Upper lobe of left lung (tissue), 4 donors: ENCODE results near the gene AMIGO3.
"Not testable (repeated sequence)": the region's sequence is repeated elsewhere in the genome, so short reads cannot be mapped to it uniquely, and the experiment has no call there.

ENCODE experiments used
- EP300 ChIP-seq, 4 donors: sonication (generic); formaldehyde crosslinking; IDR thresholded peaks; one replicate each; pipeline ENCODE4 v1.5.1; 2017; ENCODE audit warnings: antibody characterized with exemption in 4 of 4, control low read depth in 2 of 4
- POLR2A ChIP-seq, 4 donors: fragments of 450-650 bp; IDR thresholded peaks; one replicate each; pipeline ENCODE4 v1.5.1; 2016 to 2017; ENCODE audit warnings: antibody characterized with exemption in 4 of 4, mild to moderate bottlenecking in 2 of 4
- POLR2AphosphoS5 ChIP-seq, 2 donors: sonication (generic); formaldehyde crosslinking; IDR thresholded peaks; one replicate each; pipeline ENCODE4 v1.5.1; 2017; ENCODE audit warnings: antibody characterized with exemption in 2 of 2
- TF ChIP-seq, protein P1 (sequence below), 6 experiments: fragments of 450-650 bp in 4 of 6; fragments of 200-600 bp in 2 of 6; sonication (generic) in 2 of 6; IDR thresholded peaks; one replicate each; pipeline ENCODE4 v1.5.1; 2016 to 2019; ENCODE audit warnings: antibody characterized with exemption in 6 of 6

DNA sequence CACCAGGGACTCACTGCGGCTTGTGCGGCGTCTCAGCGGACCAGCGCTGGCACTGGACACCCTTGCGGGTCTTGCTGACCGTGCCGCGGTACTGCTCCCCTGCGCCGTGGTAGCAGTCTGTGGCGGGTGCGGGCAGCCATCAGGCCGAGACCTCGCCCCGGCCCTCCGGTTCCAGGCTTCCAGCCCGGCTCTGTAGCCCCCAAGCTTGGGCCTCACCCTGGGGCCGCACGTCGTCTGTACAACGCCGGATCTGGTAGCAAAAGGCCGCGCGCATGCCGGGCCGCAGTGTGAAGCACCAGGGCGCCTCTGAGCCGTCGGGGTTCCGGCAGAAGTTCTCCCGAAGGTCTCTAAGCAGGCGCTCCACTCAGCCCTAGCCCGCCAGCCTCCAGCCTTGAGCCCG, 33.6 kb downstream of the AMIGO3 start:
- not testable (repeated sequence) for TF ChIP-seq POLR2A, EP300, POLR2AphosphoS5 (IDR thresholded peaks at IDR 0.05)
- TF ChIP-seq, protein P1, sequence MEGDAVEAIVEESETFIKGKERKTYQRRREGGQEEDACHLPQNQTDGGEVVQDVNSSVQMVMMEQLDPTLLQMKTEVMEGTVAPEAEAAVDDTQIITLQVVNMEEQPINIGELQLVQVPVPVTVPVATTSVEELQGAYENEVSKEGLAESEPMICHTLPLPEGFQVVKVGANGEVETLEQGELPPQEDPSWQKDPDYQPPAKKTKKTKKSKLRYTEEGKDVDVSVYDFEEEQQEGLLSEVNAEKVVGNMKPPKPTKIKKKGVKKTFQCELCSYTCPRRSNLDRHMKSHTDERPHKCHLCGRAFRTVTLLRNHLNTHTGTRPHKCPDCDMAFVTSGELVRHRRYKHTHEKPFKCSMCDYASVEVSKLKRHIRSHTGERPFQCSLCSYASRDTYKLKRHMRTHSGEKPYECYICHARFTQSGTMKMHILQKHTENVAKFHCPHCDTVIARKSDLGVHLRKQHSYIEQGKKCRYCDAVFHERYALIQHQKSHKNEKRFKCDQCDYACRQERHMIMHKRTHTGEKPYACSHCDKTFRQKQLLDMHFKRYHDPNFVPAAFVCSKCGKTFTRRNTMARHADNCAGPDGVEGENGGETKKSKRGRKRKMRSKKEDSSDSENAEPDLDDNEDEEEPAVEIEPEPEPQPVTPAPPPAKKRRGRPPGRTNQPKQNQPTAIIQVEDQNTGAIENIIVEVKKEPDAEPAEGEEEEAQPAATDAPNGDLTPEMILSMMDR (IDR thresholded peaks at IDR 0.05) = not testable (repeated sequence)
